IMR-90 (cell line): ENCODE data around the gene MAGEA8. TPM values are rescaled to one million over a fixed set of nuclear protein-coding genes. Genes with fewer than 3 reads are reported as not detected.
A peak's percentile ranks its signal among the peaks of the same experiment; 100 is the strongest.

Experiments used
- ATAC-seq: fragments of 200-7000 bp; cut with Tn5 transposase; 2 replicates; pipeline ENCODE4 v1.9.1; 2020; ENCODE audit warnings: low read depth, mild to moderate bottlenecking, moderate library complexity
- Bru-seq: library from RNA; stranded (reverse); fragments of 400-500 nt; gene quantifications from one replicate; lab custom pipeline; 2021; lab: Mats Ljungman, UMichigan
- BruChase-seq, 2 experiments: library from RNA; stranded (reverse); fragments of 400-500 nt; gene quantifications; one replicate each; lab custom pipeline; 2021; lab: Mats Ljungman, UMichigan
- BruUV-seq: library from RNA; stranded (reverse); fragments of 400-500 nt; replicated peaks from 2 replicates; lab custom pipeline; 2021; lab: Mats Ljungman, UMichigan
- CTCF ChIA-PET: fragments of 300-600 bp; formaldehyde crosslinking; extraction: SDS; loops from one replicate; lab custom pipeline; 2021; ENCODE audit warnings: antibody characterized with exemption; lab: Yijun Ruan, JAX
- POLR2A ChIA-PET: fragments of 300-600 bp; sonication (Branson Sonifier 250); formaldehyde crosslinking; loops from one replicate; lab custom pipeline; 2022; ENCODE audit warnings: antibody characterized with exemption; ENCODE audit not compliant: unreplicated experiment; lab: Charles Lee
- DNase-seq: peaks from one replicate; pipeline ENCODE4 v3.0.0; 2013
- H2AFZ ChIP-seq: replicated peaks from 2 replicates; pipeline ENCODE3; 2013; ENCODE audit warnings: low read length, mild to moderate bottlenecking; ENCODE audit not compliant: poor library complexity
- H2AK5ac ChIP-seq: 2 replicates; pipeline ENCODE4 v1.6.1; 2013; ENCODE audit warnings: low read depth, low read length, inconsistent platforms
- H2AK9ac ChIP-seq: replicated peaks from 2 replicates; pipeline ENCODE3; 2013; ENCODE audit warnings: mild to moderate bottlenecking, low read depth, low read length, moderate library complexity; ENCODE audit not compliant: poor library complexity
- H2BK120ac ChIP-seq: 2 replicates; pipeline ENCODE4 v1.6.1; 2013; ENCODE audit warnings: low read depth, low read length, inconsistent platforms
- H2BK15ac ChIP-seq: 3 replicates; pipeline ENCODE4 v1.6.1; 2013; ENCODE audit warnings: low read depth, low read length, inconsistent platforms
- H2BK20ac ChIP-seq: 2 replicates; pipeline ENCODE4 v1.6.1; 2013; ENCODE audit warnings: low read depth, mild to moderate bottlenecking, inconsistent platforms, low read length, moderate library complexity
- H2BK5ac ChIP-seq: 2 replicates; pipeline ENCODE4 v1.6.1; 2013; ENCODE audit warnings: mild to moderate bottlenecking, low read depth, low read length, inconsistent platforms; ENCODE audit not compliant: poor library complexity, severe bottlenecking
- H3K14ac ChIP-seq: replicated peaks from 2 replicates; pipeline ENCODE4 v1.6.1; 2013; ENCODE audit warnings: low read depth, low read length, inconsistent platforms
- H3K18ac ChIP-seq: 2 replicates; pipeline ENCODE4 v1.6.1; 2013; ENCODE audit warnings: low read depth, low read length, control low read depth
- H3K23ac ChIP-seq: 2 replicates; pipeline ENCODE4 v1.6.1; 2013; ENCODE audit warnings: low read depth, low read length, inconsistent platforms
- H3K27ac ChIP-seq: 2 replicates; pipeline ENCODE4 v1.5.1; 2013; ENCODE audit warnings: mild to moderate bottlenecking, control low read depth, low read length; ENCODE audit not compliant: insufficient read depth
- H3K27me3 ChIP-seq: 2 replicates; pipeline ENCODE4 v1.6.1; 2013; ENCODE audit warnings: low read length; ENCODE audit not compliant: control insufficient read depth, insufficient read depth
- H3K36me3 ChIP-seq: 2 replicates; pipeline ENCODE4 v1.6.1; 2013; ENCODE audit warnings: low read length, mixed read lengths; ENCODE audit not compliant: control insufficient read depth, insufficient read depth
- H3K4ac ChIP-seq: 2 replicates; pipeline ENCODE4 v1.6.1; 2013; ENCODE audit warnings: low read depth, low read length, inconsistent platforms
- H3K4me1 ChIP-seq: 2 replicates; pipeline ENCODE4 v1.6.1; 2013; ENCODE audit warnings: low read length, mixed read lengths; ENCODE audit not compliant: control insufficient read depth, insufficient read depth
- H3K4me2 ChIP-seq: 2 replicates; pipeline ENCODE4 v1.6.1; 2013; ENCODE audit warnings: low read depth, mild to moderate bottlenecking, control low read depth, low read length, moderate library complexity
- H3K4me3 ChIP-seq: 2 replicates; pipeline ENCODE4 v1.5.1; 2013; ENCODE audit warnings: low read depth, mild to moderate bottlenecking, control low read depth, low read length, moderate library complexity; ENCODE audit not compliant: insufficient read depth
- H3K56ac ChIP-seq: 2 replicates; pipeline ENCODE4 v1.6.1; 2013; ENCODE audit warnings: low read length, inconsistent platforms; ENCODE audit not compliant: insufficient read depth; ENCODE audit errors: extremely low read depth
- H3K79me1 ChIP-seq, 2 experiments: 2 replicates each; pipeline ENCODE4 v1.6.1; 2013; ENCODE audit warnings: low read length in 2 of 2, inconsistent platforms in 1 of 2, low read depth in 1 of 2
- H3K9ac ChIP-seq: 2 replicates; pipeline ENCODE4 v1.6.1; 2013; ENCODE audit warnings: low read depth, low read length, control low read depth
- H3K9me1 ChIP-seq: 2 replicates; pipeline ENCODE4 v1.6.1; 2013; ENCODE audit warnings: low read length, inconsistent platforms; ENCODE audit not compliant: insufficient read depth
- H3K9me3 ChIP-seq: 2 replicates; pipeline ENCODE4 v1.6.1; 2013; ENCODE audit warnings: low read length; ENCODE audit not compliant: control insufficient read depth, insufficient read depth
- H4K20me1 ChIP-seq: 2 replicates; pipeline ENCODE4 v1.6.1; 2013; ENCODE audit warnings: low read length, inconsistent platforms; ENCODE audit not compliant: insufficient read depth
- H4K5ac ChIP-seq: 2 replicates; pipeline ENCODE4 v1.6.1; 2013; ENCODE audit warnings: mild to moderate bottlenecking, low read depth, low read length, control low read depth
- H4K8ac ChIP-seq, 2 experiments: 2 replicates each; pipeline ENCODE4 v1.6.1; 2013; ENCODE audit warnings: low read depth in 2 of 2, low read length in 2 of 2, control low read depth in 1 of 2, inconsistent platforms in 1 of 2
- H4K91ac ChIP-seq: 2 replicates; pipeline ENCODE4 v1.6.1; 2013; ENCODE audit warnings: low read depth, low read length, inconsistent platforms; ENCODE audit not compliant: insufficient read depth
- CTCF ChIP-seq: conservative IDR thresholded peaks from 2 replicates; pipeline ENCODE4 v1.5.1; 2012; ENCODE audit warnings: mild to moderate bottlenecking, low read depth, low read length, improper control_type of control experiment
- FOS ChIP-seq: fragments of 150-350 bp; IDR thresholded peaks from 2 replicates; pipeline ENCODE4 v1.6.1; 2016; ENCODE audit warnings: low read depth, low read length
- WGBS, 2 experiments: methylation state at CpG; one replicate each; pipeline versions ENCODE4 v1.1.5 to v1.1.7; 2013; ENCODE audit warnings: missing lambda C conversion rate in 2 of 2; ENCODE audit not compliant: insufficient read length in 1 of 2; ENCODE audit errors: extremely low coverage in 2 of 2; 5-methylcytosine and 5-hydroxymethylcytosine counted together
- dilution Hi-C: fragments of 300-500 bp; cut with HindIII; formaldehyde crosslinking; loops from one replicate; pipeline ENCODE4 v1.14.3; 2018; ENCODE audit warnings: low sequenced_read_pairs; ENCODE audit not compliant: unreplicated experiment
- in situ Hi-C: fragments of 300-500 bp; cut with MboI; formaldehyde crosslinking; loops from 3 replicates; pipeline ENCODE4 v1.14.3; 2019; ENCODE audit warnings: low sequenced_read_pairs, inconsistent platforms, mixed read lengths
- intact Hi-C: fragments of 100-400 bp; cut with micrococcal nuclease; formaldehyde crosslinking; loops from 2 replicates; pipeline ENCODE4 v1.10.0; 2022
- long read RNA-seq: library from polyadenylated mRNA; unstranded; transcript quantifications from one replicate; pipeline ENCODE4 v2.0.0, GENCODE V29; 2021; ENCODE audit not compliant: unreplicated experiment
- polyA plus RNA-seq, 3 experiments: library from polyadenylated mRNA; depleted of rRNA; stranded (reverse); fragments of >200 nt; gene quantifications; 2 replicates each; pipeline ENCODE4 v1.2.3, GENCODE V29; 2012; ENCODE audit warnings: low replicate concordance in 1 of 3
- total RNA-seq: library from RNA; depleted of rRNA; stranded (reverse); fragments of >200 nt; gene quantifications from 2 replicates; pipeline ENCODE4 v1.2.3, GENCODE V29; 2012; rRNA removed

Gene MAGEA8
- total RNA-seq (not detected in 2 replicates), polyA plus RNA-seq (2012; rRNA removed) (not detected in 2 replicates), Bru-seq, nascent RNA (not detected), BruChase-seq, experiment 1, labeled RNA remaining after a 6-hour chase (not detected), BruChase-seq, experiment 2, labeled RNA remaining after a 2-hour chase (not detected)
- not detected in 2 replicates for polyA plus RNA-seq (2012; cell fraction: cytosol; rRNA removed)
- polyA plus RNA-seq (2012; cell fraction: nucleus; rRNA removed; ENCODE audit: low replicate concordance), result not detected in 2 replicates
- long read RNA-seq, result 0 reads

GRCh38 chrX:149881081-149881711, at the start of gene MAGEA8:
Gene MAGEA8, plus strand, starts transcription at chrX:149881183. Its CDS starts 3,090 bp downstream, at chrX:149884273.
- H3K9me3 ChIP-seq, result no peaks in the 10 kb centered on the region
- H2BK20ac ChIP-seq, result no peak within 1 kb of the TSS
- H3K4ac ChIP-seq, result no peak within 1 kb of the TSS
- H2BK120ac ChIP-seq, result no peak within 1 kb of the TSS
- no peaks in the 10 kb centered on the region for H3K36me3 ChIP-seq
- no peak within 1 kb of the TSS for H3K18ac ChIP-seq
- intact Hi-C loops, result no loop called here
- no peaks in the 10 kb centered on the region for H3K4me1 ChIP-seq
- DNase-seq (no peak), ATAC-seq (no peak)
- H2AK5ac ChIP-seq, result no peak within 1 kb of the TSS
- H3K14ac ChIP-seq, result no peak within 1 kb of the TSS
- no peak within 1 kb of the TSS for H3K27ac ChIP-seq
- no peak within 1 kb of the TSS for H3K23ac ChIP-seq
- dilution Hi-C loops, result no loop called here
- H3K4me3 ChIP-seq, result no peak within 1 kb of the TSS
- H3K9ac ChIP-seq, result no peak within 1 kb of the TSS
- H4K5ac ChIP-seq, result no peak within 1 kb of the TSS
- no peak within 1 kb of the TSS for H4K8ac ChIP-seq
- TF ChIP-seq CTCF (0 out of 2 replicates have a peak, but pooled peaks have one; percentile 3), FOS (no peak)
- no peak within 1 kb of the TSS for H3K4me2 ChIP-seq
- in situ Hi-C loops, result no loop called here
- H3K27me3 ChIP-seq, result no peaks in the 10 kb centered on the region
- no peaks in the 10 kb centered on the region for H3K9me1 ChIP-seq
- no TSS peak for BruUV-seq
- H2BK15ac ChIP-seq, result no peak within 1 kb of the TSS
- no peak within 1 kb of the TSS for H2AFZ ChIP-seq
- H4K20me1 ChIP-seq, result no peaks in the 10 kb centered on the region
- ChIA-PET POLR2A (no interaction called here), CTCF (no interaction called here)
- no peak within 1 kb of the TSS for H2AK9ac ChIP-seq
- H3K79me1 ChIP-seq, result no peaks in the 10 kb centered on the region
- H2BK5ac ChIP-seq, result no peak within 1 kb of the TSS
- H3K56ac ChIP-seq, result no peak within 1 kb of the TSS
- H4K91ac ChIP-seq, result no peak within 1 kb of the TSS
- WGBS, 2 experiments, result 100% methylated on average over 1 of the region's 33 CpGs; no CpG with 5 or more reads in 1 of the 2 experiments
